Measurements from ENCODE around the gene VKORC1. TPM values are rescaled to one million over a fixed set of nuclear protein-coding genes. Genes with fewer than 3 reads are reported as not detected.

Gene VKORC1
- total RNA-seq, 6 experiments from 2014 or later: 123 to 184 (median 130) TPM

- DNase-seq: no peak
- H3K27ac Mint-ChIP-seq: 0 out of 2 replicates have a peak overlapping the region, but pooled peaks have one; percentile 29
Measured at GRCh38 chr16:31080756-31081419, 13.7 kb downstream of the VKORC1 start.

GRCh38 chr16:31080035-31080629 is 14.5 kb downstream of the VKORC1 start:
- peaks cover 13% of the 10 kb centered on the region for H3K36me3 Mint-ChIP-seq (ENCODE audit: low read depth)
- no peaks in the 10 kb centered on the region for H3K9me3 Mint-ChIP-seq
- H3K4me3 Mint-ChIP-seq: no peak overlapping the region
- H3K4me1 Mint-ChIP-seq (ENCODE audit: low read depth): peaks cover 7% of the 10 kb centered on the region
- H3K27me3 Mint-ChIP-seq (ENCODE audit: insufficient read depth): no peaks in the 10 kb centered on the region
- TF ChIP-seq CTCF (IDR thresholded peaks at IDR 0.05): no peak
- DNase-seq: no peak
- no peak overlapping the region for H3K27ac Mint-ChIP-seq

More at GRCh38 chr16:31080756-31081419, 13.7 kb downstream of the VKORC1 start:
- peaks cover under 1% of the 10 kb centered on the region; the same call in 1 of the 2 replicates for H3K4me1 Mint-ChIP-seq (ENCODE audit: low read depth)
- TF ChIP-seq CTCF (IDR thresholded peaks at IDR 0.05): no peak
- H3K36me3 Mint-ChIP-seq (ENCODE audit: low read depth): peaks cover 13% of the 10 kb centered on the region
- H3K4me3 Mint-ChIP-seq: no peak overlapping the region
- no peaks in the 10 kb centered on the region for H3K9me3 Mint-ChIP-seq
- peaks cover 1% of the 10 kb centered on the region; the same call in 1 of the 2 replicates for H3K27me3 Mint-ChIP-seq (ENCODE audit: insufficient read depth)

GRCh38 chr16:31079342-31079944 is 15.2 kb downstream of the VKORC1 start:
- Mint-ChIP-seq H3K9me3 (no peaks in the 10 kb centered on the region), H3K27me3 (ENCODE audit: insufficient read depth) (no peaks in the 10 kb centered on the region), H3K27ac (no peak overlapping the region), H3K36me3 (ENCODE audit: low read depth) (peaks cover 17% of the 10 kb centered on the region), H3K4me3 (no peak overlapping the region; the same call in 1 of the 2 replicates), H3K4me1 (ENCODE audit: low read depth) (peaks cover 14% of the 10 kb centered on the region)
- no peak for TF ChIP-seq CTCF (IDR thresholded peaks at IDR 0.05)
- no peak for DNase-seq

GRCh38 chr16:31078597-31079341 is 15.8 kb downstream of the VKORC1 start:
- no peak for DNase-seq

More at GRCh38 chr16:31078597-31079341, 15.8 kb downstream of the VKORC1 start:
- H3K9me3 Mint-ChIP-seq: no peaks in the 10 kb centered on the region
- no peak overlapping the region for H3K27ac Mint-ChIP-seq
- H3K27me3 Mint-ChIP-seq (ENCODE audit: insufficient read depth): no peaks in the 10 kb centered on the region
- H3K4me1 Mint-ChIP-seq (ENCODE audit: low read depth): peaks cover 15% of the 10 kb centered on the region
- TF ChIP-seq CTCF (IDR thresholded peaks at IDR 0.05): no peak
- H3K36me3 Mint-ChIP-seq (ENCODE audit: low read depth): peaks cover 17% of the 10 kb centered on the region
- H3K4me3 Mint-ChIP-seq: no peak overlapping the region

Measured in HFFc6 (cell line).